Thymus (tissue), 11 donors: ENCODE data around the gene TMF1. TPM values are rescaled to one million over a fixed set of nuclear protein-coding genes. Genes with fewer than 3 reads are reported as not detected.

Experiments used
- DNase-seq, 9 donors: peaks; one replicate each; pipeline ENCODE4 v3.0.0-alpha.2; 2013; ENCODE audit warnings: low spot score in 9 of 9, low read depth in 6 of 9, missing footprints in 1 of 9
- H3K27ac ChIP-seq, 2 donors: one replicate each; pipeline ENCODE4 v1.5.1; 2013; ENCODE audit warnings: control low read depth in 1 of 2, low read depth in 1 of 2, low read length in 1 of 2, mild to moderate bottlenecking in 1 of 2, moderate library complexity in 1 of 2
- H3K27me3 ChIP-seq, 2 donors: one replicate each; pipeline ENCODE4 v1.5.1; 2013; ENCODE audit warnings: low read length in 1 of 2; ENCODE audit not compliant: control insufficient read depth in 2 of 2, insufficient read depth in 1 of 2
- H3K36me3 ChIP-seq, 2 donors: one replicate each; pipeline ENCODE4 v1.5.1; 2013; ENCODE audit warnings: low read length in 1 of 2, mild to moderate bottlenecking in 1 of 2, moderate library complexity in 1 of 2; ENCODE audit not compliant: control insufficient read depth in 2 of 2, insufficient read depth in 2 of 2
- H3K4me1 ChIP-seq, 2 donors: one replicate each; pipeline ENCODE4 v1.5.1; 2013; ENCODE audit warnings: low read length in 2 of 2; ENCODE audit not compliant: control insufficient read depth in 2 of 2, insufficient read depth in 2 of 2
- H3K4me3 ChIP-seq, 2 donors: one replicate each; pipeline ENCODE4 v1.5.1; 2013; ENCODE audit warnings: low read length in 2 of 2, control low read depth in 1 of 2, mild to moderate bottlenecking in 1 of 2
- H3K9me3 ChIP-seq, 2 donors: one replicate each; pipeline ENCODE4 v1.5.1; 2013; ENCODE audit warnings: low read length in 1 of 2, mild to moderate bottlenecking in 1 of 2; ENCODE audit not compliant: control insufficient read depth in 2 of 2, insufficient read depth in 1 of 2
- WGBS: extraction: QIAGEN DNeasy Blood & Tissue Kit; methylation state at CpG from one replicate; pipeline ENCODE4 v1.1.7; 2013; 5-methylcytosine and 5-hydroxymethylcytosine counted together
- polyA plus RNA-seq: library from polyadenylated mRNA; stranded (reverse); fragments of 200-250 nt; gene quantifications from one replicate; pipeline ENCODE4 v1.2.3, GENCODE V29; 2013
- total RNA-seq: library from RNA; stranded (reverse); fragments of 120-200 nt; gene quantifications from one replicate; pipeline ENCODE4 v1.2.4, GENCODE V29; 2013
- donor health status: healthy.

TMF1 gene
- total and polyA plus RNA-seq, 2 donors: 13.6 to 21.2 TPM

GRCh38 chr3:69012800-69013252 is 39.3 kb downstream of the TMF1 start:
- Histone ChIP-seq H3K4me1 (no peaks in the 10 kb centered on the region), H3K27me3 (peaks cover 0 to 2% of the 10 kb centered on the region in 2 donors), H3K9me3 (no peaks in the 10 kb centered on the region), H3K4me3 (peak overlapping the region; percentile 34 to 84), H3K36me3 (no peaks in the 10 kb centered on the region), H3K27ac (peak overlapping the region; percentile 50 to 94)
- peak in 3 of 9 donors; percentile 7 to 18 (median 13) for DNase-seq
- WGBS: 10% methylated on average over 36 of the region's 36 CpGs

DNA sequence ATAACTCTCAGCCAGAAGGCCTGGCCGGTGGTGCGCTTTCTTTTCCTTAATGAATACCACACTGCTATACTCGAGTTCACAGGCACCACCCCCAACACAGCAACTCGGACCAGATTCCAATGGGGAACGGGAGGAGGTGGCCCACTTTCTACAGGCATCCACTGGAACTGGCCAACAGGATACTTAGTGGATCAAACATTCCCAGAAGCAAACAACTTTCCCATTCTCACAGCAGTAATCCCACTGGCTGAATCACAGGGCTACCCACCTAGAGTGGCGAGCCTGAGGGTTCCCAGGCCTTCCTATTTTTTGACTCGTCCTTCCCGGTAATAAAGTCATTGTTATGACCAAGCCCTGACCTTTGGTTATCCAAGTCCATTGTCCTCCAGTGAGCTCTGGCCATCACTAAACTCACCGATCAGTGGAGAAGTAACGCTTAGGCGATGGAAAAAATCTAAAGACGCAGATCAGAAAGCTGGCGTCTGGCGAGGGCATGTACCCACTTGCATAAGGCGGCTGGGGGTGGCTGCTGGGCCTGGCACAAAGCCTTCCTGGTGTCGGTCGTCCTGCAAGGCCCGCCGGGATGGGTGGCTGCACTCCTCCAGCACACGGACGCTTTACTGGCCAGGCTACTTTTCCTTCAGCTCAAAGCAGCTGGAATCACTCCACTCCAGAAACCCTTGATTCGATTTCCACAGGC is 39.9 kb downstream of the TMF1 start:
- Histone ChIP-seq H3K36me3 (no peaks in the 10 kb centered on the region), H3K27ac (peak overlapping the region; percentile 55 to 94), H3K4me1 (no peaks in the 10 kb centered on the region), H3K9me3 (no peaks in the 10 kb centered on the region), H3K4me3 (peak overlapping the region; percentile 34 to 84), H3K27me3 (peaks cover 0 to 2% of the 10 kb centered on the region in 2 donors)
- DNase-seq: peak in 1 of 9 donors; percentile 7
- WGBS: 91% methylated on average over 22 of the region's 22 CpGs

- Histone ChIP-seq H3K9me3 (no peaks in the 10 kb centered on the region), H3K4me3 (no peak overlapping the region), H3K36me3 (no peaks in the 10 kb centered on the region), H3K27me3 (peaks cover 0 to 2% of the 10 kb centered on the region in 2 donors), H3K27ac (no peak overlapping the region), H3K4me1 (no peaks in the 10 kb centered on the region)
- DNase-seq: no peak
- 98% methylated on average over 8 of the region's 8 CpGs for WGBS
These were observed 40.9 kb downstream of the TMF1 start for GRCh38 chr3:69011096-69011730.

DNA sequence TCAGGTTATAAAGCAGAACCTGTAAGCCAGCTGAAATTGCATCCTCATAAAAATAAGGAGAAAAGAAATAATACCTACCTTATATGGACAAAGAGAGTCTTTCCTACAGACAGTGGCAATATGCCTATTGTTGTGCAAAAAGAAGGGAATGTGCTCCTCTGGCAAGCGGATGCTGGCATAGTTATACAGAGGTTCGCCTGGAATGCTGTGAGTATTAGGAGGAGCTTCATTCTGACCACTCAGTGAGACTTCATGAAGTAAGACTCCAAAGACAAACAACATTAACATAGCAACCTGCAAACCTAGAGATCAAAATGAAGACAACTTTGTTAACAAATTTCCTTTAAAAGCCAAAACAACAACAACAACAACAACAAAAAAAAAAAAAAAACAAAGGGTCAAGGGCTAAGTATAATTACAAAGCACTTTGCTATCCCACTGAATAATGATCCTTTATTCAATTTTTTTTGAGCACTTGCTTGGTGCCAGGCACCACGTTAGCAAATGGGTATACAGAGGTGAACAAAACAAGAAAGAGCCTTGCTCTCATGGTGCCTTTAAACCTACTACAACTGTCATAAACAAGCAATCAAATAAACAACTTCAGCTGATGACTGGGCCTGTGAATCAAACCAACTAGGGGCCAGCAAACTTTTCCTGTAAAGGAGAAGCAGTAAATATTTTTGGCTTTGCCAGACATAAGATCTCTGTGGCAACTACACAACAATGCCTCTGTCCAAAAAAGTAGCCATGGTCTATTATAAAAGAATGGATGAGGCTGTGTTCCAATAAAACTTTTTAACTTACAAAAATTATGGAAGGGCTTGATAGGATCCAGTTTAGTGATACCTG is 42.3 kb downstream of the TMF1 start:
- no peak overlapping the region for H3K4me3 ChIP-seq
- DNase-seq: no peak
- 94% methylated on average over 3 of the region's 3 CpGs for WGBS
- H3K36me3 ChIP-seq: no peaks in the 10 kb centered on the region
- no peaks in the 10 kb centered on the region for H3K9me3 ChIP-seq
- H3K4me1 ChIP-seq: no peaks in the 10 kb centered on the region
- peaks cover 0 to 2% of the 10 kb centered on the region in 2 donors for H3K27me3 ChIP-seq
- H3K27ac ChIP-seq: no peak overlapping the region

DNA sequence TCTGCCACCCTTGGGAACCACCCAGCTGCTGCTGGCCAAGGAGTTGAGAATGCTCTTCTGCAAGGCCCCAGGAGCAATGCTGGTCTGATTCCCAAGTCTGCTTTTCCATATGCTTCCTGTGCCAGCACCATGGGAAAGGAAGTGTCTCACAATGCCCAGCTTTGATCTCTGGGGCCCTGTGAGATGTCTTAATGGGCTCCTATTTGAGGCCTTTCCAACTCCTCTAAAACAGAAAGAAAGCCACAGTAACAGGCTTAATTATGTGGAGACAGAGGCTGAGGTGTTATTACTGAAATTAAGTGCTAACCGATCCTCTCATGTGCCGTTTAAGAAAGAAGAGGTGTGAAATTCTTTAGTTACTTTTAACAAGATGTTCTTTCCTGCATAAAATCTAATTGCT is 43.2 kb downstream of the TMF1 start:
- Histone ChIP-seq H3K4me3 (no peak overlapping the region), H3K4me1 (no peaks in the 10 kb centered on the region), H3K9me3 (no peaks in the 10 kb centered on the region), H3K27me3 (peaks cover 0 to 2% of the 10 kb centered on the region in 2 donors), H3K36me3 (no peaks in the 10 kb centered on the region), H3K27ac (peak overlapping the region in 1 of 2 donors; percentile 8)
- DNase-seq: no peak
- 95% methylated on average over 2 of the region's 2 CpGs for WGBS

DNA sequence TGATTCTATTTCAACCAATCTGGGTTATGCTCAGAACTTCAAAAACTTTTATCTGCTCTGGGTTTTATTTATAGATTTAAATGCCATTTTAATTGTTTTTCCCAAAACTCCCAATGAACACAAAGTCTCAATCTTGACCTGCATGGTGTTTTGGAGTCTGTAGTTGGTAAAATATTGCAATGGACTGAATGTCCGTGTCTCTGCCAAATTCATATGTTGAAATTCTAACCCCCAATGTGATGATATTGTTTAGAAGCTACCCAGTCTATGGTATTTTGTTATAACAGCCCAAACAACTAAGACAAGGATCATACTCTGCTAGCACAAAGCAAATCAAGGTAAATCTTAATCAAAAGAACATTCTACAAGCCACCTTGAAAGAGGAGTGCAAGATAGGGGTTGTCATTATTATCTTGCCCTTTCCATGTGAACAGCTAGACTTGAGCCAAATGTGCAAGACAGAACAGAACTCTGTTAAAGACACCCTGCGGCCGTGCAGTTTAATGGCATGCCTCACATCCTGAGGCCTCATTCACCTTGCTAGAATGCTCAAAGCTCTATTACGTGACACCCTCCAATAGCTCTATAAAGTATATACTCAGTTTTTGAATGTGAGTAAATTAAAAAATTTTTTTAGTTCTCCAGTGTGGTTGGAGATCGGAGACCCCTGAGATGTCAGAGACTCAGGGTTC is 46.2 kb downstream of the TMF1 start:
- Histone ChIP-seq H3K27ac (no peak overlapping the region), H3K36me3 (peaks cover 0 to 6% of the 10 kb centered on the region in 2 donors), H3K9me3 (no peaks in the 10 kb centered on the region), H3K4me3 (no peak overlapping the region), H3K4me1 (no peaks in the 10 kb centered on the region), H3K27me3 (no peaks in the 10 kb centered on the region)
- DNase-seq: no peak
- 96% methylated on average over 5 of the region's 5 CpGs for WGBS

DNA sequence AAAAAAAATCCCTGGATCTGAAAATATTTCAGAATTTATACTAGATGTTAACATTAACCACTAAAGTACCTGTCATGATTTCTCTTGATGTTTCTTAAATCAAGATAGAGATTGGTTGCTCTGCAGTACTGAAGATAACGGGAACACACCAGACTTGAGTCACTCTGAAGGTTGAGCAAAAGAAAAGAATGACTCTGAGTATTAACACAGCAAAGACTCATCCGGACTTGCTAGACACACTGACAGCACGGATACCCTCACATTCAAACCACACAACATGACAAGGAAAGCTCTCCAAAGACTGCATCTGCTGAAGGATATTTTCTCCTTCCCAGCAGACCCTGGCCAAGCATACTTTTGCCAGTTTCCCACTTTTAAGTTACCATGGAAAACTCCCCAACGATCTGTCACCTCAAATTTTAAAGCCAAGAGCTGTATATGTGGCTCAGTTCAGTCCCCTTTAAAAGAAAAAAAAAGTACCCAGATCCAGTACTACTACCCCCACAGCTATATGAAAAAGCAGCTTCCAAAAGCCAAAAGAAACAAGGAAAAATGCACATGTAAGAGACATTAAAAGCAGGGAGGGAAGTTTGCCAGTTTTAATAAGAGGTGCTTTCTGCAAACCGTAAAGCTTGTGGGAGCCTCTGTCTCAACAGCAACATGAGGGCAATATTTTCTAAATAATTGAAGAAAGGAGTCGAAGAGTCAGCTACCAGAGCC is 46.9 kb downstream of the TMF1 start:
- peaks cover 0 to 6% of the 10 kb centered on the region in 2 donors for H3K36me3 ChIP-seq
- H3K9me3 ChIP-seq: no peaks in the 10 kb centered on the region
- no peaks in the 10 kb centered on the region for H3K27me3 ChIP-seq
- 92% methylated on average over 6 of the region's 6 CpGs for WGBS
- no peak overlapping the region for H3K27ac ChIP-seq
- DNase-seq: no peak
- H3K4me1 ChIP-seq: no peaks in the 10 kb centered on the region
- H3K4me3 ChIP-seq: no peak overlapping the region

DNA sequence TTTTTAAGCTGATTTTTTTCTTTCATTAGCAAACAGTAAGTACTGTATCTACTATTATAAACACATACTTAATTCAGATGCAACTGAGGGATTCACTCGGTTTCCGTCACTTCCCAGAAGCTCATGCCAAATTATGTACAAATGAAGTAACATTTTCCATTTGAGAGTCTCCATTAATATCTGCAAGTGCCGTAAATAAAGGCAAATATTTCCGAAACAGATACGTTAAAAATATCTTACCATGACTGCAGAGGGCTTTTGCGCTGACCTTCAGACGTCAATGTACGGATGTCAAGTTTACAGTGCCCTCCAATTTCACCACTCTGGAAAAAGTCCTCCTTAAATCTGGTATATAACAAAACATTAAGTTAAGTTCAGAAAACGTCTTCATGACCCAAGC is 48.0 kb downstream of the TMF1 start:
- no peaks in the 10 kb centered on the region for H3K9me3 ChIP-seq
- no peaks in the 10 kb centered on the region for H3K27me3 ChIP-seq
- H3K27ac ChIP-seq: no peak overlapping the region
- no peak for DNase-seq
- H3K4me3 ChIP-seq: no peak overlapping the region
- no peaks in the 10 kb centered on the region for H3K4me1 ChIP-seq
- peaks cover 0 to 6% of the 10 kb centered on the region in 2 donors for H3K36me3 ChIP-seq
- WGBS: 98% methylated on average over 9 of the region's 9 CpGs
